GM18508 (cell line): Measurements from ENCODE around the gene LURAP1L.

ENCODE experiments used
- ATAC-seq: cut with Tn5 transposase; IDR thresholded peaks from one replicate; pipeline ENCODE4 v1.9.1; 2021; ENCODE audit warnings: moderate number of reproducible peaks; ENCODE audit not compliant: insufficient read depth, unreplicated experiment

LURAP1L gene

DNA sequence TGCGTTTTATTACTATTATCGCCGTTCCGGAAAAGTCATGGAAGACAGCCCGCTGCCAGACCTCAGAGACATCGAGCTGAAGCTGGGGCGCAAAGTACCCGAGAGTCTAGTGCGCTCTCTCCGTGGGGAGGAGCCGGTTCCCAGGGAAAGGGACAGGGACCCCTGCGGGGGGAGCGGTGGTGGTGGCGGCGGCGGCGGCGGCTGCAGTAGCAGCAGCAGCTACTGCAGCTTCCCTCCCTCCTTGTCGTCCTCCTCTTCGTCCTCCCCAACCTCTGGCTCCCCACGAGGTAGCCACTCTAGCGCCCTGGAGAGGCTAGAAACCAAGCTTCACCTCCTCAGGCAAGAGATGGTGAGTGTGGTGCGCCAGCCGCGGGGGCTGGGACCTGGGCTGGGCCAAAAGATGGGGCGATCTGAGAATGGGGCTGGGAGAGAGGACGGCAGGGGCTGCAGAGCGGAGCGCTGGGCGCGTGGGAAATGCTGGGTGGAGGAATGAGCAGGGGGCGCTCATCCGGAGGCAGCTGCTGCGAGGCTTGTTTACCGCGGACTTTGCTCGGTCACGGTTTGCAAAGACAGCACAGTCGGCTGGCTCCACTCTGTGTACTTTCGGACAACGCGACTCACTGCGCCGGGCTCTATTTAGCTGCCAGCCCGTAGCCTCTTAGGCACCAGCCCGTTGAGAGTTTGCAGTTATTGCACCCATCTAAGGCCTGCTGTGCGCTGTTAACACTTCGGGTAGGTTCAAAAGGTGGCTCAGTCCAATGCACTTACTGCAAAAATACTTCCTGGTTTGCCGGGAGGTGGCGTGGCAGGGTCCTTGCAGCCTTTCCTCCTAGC, 1.1 kb downstream of the LURAP1L start:
- ATAC-seq = peak; percentile 64

DNA sequence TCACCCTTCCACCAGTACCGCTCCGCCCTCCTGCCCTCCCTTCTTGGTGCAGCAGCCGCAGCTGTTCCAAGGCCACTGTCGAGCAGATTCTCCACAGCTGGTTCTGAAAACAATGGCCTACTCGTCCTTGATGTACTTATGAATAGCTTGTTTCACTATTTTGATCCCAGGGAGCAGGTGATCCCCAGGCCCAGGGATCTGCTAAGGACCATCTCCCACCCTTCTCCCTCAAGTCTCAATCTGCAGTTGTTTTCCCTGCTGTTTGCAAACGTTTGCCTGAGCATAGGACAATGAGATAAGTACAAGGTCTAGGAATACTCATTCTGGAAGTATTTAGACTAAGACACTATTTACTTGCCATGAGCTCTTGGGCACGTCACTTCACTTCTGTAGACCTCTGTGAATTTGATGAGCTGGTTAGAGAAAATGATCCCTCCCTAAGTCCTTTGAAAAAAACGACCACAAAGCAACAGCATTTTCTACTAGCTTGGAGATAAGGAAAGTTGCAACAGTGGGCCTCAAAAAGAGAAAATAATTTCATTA, 1.8 kb downstream of the LURAP1L start:
- ATAC-seq = no peak

DNA sequence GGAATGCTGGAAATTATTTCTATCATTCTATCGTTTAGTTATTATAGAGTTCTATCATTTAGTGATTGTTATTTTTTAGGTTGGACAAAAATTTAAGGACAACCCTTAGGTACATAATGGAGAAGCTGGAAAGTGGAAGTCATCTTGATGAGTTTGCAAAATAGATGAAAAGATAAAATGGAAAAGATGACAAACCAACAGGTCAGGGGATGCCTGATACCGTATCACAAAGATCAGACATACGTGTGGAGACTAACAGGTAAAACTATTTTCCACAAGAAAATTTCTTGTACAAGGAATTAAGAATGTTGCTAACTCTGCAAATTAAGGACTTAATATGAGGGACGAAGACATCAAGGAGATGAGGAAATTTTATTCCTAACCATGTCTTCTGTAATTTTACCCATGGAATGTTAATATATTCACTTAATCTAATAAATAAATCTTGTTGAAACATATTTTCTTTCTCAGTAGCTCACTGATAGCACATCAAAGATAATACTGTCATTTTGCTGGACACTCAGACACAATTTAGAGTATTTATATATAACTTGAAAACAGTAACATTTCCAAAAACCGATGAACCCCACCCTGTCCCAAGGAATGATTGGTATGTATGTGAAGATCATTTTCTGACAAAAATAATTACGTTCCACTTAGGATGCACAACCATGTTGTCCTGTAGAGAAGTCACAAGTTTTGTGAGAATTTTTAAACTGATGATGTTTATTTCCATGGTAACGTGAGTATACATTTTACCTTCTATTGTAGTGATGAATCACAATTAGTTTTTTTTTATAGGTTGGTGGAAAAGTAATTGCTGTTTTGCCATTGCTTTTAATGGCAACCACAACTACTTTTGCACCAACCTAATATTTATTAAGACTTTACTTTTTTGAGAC, 2.6 kb downstream of the LURAP1L start:
- ATAC-seq = no peak

DNA sequence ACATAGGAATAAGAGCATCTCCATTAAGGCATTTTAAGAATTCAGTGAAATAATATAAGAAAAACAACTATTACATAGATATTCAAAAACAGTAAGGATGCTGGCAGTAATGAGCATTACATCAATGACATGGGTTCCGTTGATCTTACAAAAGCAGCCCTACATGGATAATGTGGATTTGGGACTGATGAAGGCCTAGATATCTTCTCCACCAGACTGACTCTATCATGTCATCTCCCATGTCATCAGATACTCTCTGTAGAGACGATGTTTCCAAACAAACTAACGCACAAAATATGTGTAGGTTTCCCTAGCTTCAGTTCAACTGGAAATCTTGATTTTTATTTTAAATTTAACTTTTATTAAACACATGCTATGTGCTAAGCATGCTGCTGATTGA, 3.6 kb downstream of the LURAP1L start:
- ATAC-seq = no peak

DNA sequence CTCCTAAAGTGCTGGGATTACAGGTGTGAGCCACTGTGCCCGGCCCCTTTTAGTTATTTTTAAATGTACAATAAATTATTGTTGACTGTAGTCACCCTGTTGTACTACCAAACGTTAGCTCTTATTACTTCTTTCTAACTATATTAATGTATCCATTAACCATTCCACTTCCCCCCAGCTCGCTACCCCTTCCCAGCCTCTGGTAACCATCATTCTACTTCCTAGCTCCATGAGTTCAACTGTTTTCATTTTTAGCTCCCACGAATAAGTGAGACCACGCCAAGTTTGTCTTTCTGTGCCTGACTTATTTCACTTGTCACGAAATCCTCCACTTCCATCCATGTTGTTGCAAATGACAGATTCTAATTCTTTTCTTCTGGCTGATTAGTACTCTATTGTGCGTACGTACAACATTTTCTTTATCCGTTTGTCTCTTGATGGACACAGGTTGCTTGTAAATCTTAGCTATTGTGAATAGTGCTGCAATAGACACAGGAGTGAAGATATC, 6.5 kb downstream of the LURAP1L start:
- no peak for ATAC-seq

DNA sequence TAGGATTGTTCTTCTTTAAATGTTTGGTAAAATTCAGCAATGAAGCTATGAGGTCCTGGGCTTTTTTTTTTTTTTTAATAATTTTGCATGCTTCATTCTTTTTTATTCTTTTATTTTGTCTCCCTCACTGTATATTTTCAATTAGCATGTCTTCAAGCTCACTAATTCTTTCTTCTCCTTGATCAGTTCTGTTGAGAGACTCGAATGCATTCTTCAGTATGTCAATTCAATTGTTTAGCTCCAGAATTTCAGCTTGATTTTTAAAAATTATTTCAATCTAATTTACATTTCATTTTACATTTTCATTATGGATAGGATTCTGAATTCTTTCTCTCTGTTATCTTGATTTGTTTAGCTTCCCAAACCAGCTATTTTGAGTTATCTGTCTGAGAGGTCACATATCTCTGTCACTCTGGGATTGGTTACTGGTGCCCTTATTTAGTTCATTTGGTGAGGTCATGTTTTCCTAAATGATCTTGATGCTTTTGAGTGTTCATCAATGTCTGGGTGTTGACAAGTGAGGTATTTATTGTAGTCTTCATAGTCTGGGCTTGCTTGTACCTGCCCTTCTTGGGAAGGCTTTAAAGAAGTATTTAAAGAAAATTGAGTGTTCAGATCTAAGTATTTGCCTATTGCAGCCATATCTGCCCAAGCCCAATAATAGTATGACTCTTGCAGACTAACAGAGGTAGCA, 9.1 kb downstream of the LURAP1L start:
- ATAC-seq = no peak

DNA sequence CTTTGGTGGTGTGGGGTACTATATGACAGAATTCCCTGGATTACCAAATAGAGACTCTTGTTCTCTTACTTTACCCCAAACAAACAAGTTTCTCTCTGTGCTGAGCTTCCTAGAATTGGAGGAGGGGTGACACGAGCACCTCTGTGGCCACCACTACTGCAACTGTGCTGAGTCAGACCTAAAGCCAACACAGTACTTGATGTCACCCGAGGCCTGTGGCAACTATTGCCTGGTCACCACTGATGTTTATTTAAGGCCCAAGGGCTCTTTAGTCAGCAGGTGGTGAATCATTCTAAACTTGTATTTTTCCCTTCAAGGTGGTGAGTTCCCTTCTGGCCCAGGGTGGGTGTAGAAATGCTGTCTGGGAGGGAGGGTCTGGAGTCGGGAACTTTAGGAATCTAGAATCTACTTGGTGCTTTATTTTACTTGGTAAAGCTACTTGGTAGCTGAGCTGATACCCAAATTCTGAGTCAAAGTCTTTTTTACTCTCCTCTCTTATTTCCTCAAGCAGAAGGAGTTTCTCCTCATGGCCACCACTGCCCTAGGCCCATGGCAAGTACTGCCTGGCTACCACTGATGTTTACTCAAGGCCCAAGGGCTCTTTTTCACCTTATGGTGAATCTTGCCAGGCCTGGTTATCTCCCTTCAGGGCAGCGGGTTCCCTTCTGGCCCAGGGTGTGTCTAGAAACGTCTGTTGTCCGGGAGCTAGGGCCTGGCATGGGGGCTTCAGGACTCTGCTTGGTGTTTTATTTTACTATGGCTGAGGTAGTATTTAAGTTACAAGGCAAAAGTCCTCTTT, 9.8 kb downstream of the LURAP1L start:
- peak; percentile 61 for ATAC-seq

DNA sequence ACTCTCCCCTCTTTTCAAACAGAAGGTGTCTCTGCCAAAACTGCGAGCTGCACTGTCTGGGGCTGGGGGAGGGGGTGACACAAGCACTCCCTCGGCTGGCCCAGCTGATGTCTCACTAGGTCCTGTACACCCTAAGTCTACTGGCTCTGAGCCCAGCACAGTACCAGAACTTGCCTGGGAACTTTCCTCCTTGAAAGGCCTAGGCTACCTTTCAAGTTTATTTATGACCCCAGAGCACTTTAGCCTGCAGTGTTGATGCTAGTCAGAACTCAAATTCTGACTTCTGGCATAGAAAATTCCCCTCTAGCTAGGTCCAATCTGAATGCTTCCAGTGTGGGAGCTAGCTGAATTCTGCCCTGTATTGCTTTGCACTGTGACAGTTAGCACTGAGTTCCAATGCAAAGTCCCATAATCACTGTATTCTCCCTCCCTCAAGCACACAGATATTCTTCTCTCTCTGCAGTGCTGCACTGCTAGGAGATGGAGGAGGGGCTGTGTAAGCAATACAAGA, 10.5 kb downstream of the LURAP1L start:
- no peak for ATAC-seq

DNA sequence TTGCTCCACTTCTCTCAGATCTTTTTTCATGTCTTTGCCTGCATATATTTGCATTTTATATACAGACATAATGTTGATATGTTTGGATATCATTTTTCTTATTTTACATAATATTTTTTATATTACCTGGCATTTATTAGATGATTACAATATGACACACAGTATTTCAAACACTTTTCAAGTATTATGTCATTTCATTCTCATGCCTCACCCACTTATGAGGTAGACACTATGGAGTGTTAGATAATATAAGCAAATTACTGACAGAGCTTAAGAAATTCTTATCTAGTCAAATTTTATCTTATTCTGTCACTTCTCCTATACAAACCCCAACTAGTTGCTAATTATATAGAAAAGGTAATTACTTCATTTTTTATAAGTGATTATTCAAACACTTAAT, 11.1 kb downstream of the LURAP1L start:
- ATAC-seq = no peak

DNA sequence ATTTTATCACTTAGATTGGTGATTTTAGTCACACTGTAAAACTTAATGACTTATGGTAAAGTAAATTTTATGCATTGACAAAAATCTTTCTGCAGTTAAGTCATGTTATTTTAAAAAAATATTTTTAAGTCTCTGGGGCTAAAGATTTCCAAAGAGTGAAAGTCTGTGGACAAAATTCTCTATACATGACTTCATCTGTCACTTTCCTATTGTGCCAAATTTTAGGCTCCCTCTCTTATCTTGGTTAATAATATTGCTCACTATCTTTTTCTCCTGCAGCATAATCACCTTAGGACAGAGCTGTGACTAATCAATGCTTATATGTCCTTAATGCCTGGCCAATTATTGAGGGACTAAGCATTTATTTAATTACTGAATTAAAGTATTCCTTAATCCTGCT, 15.2 kb downstream of the LURAP1L start:
- ATAC-seq = no peak

DNA sequence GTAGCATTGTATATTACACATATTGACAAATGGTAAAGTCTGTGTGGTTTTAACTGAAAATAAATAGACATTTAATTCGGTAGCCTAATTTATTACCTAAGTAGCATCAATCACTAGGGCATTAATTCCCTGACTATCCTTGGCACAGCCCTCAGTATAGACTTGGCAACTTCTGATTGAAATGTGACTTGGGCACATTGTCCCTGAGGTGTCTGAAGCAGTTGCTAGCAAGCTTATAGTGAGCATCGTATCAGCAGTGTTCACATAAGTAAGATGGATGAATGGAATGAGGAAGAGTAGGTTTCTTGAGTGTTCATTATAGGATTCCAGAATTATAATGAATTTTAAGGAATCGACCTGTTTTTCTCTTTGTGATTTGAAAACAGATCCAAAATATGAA, 16.1 kb downstream of the LURAP1L start:
- ATAC-seq = no peak

DNA sequence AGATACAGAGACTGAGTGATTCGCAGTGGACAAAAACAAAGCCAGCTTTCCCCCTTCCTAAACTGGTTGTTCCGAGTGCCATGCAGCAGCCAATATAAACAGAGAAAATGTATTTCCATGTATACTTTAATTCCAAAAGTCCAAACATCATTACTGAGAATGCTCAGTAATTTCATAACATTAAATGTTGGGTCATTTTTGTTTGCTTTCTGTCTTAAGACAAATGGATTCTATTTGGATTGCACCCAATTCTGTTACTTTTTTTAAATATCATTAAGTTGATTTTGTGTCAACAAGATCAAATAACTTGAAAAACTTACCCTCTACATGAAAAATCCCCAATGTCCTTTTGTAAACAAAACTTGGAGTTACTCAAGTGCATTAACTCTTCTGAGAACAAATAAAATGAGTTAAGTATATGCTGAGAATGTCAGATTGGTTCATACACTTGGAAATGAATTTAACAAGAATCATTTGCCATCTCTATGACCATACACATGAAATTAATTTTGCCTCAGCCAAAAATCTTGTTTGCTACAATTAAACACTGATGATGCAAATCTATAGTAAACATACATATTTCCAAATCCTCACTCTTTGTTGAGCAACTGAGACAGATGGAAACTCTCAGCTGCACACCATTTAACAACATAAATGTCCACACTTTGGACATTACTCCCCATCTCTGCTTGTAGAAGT, 19.4 kb downstream of the LURAP1L start:
- ATAC-seq = no peak

DNA sequence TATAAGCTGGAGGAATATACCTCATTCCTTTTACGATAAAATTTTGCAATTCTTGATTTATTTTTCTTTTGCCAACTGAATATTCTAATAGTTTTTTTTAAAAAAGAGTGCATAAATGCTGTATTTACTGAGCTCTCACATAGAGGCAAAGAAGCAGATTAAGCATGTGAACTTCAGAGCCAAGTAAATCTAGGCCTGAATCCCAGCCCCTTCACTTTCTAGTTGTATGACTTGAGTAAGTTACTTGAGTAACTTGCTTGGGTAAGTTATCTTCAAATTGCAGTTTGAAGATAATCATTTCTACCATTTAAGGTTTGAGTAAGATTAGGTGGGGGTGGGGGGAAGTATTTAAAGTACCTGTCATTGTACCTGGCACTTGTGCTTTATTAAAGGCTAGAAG, 21.8 kb downstream of the LURAP1L start:
- ATAC-seq = no peak

DNA sequence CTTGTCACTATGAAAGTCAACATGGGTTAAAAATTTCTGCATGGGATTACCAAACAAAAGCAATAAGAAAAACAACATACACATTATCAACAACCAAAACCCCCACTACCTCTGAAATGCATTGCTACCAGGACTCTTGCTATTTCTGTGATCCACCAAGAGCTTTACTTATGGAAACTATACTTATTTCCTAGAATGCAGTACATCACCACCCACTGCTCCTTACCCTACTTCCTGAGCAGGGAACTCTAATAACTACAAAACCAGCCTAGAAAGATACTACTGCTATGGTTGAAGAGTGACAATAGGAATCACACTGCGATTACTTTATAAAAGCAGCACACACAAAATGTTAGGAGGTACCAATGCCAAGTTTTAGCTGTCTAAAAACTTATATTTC, 22.2 kb downstream of the LURAP1L start:
- no peak for ATAC-seq

DNA sequence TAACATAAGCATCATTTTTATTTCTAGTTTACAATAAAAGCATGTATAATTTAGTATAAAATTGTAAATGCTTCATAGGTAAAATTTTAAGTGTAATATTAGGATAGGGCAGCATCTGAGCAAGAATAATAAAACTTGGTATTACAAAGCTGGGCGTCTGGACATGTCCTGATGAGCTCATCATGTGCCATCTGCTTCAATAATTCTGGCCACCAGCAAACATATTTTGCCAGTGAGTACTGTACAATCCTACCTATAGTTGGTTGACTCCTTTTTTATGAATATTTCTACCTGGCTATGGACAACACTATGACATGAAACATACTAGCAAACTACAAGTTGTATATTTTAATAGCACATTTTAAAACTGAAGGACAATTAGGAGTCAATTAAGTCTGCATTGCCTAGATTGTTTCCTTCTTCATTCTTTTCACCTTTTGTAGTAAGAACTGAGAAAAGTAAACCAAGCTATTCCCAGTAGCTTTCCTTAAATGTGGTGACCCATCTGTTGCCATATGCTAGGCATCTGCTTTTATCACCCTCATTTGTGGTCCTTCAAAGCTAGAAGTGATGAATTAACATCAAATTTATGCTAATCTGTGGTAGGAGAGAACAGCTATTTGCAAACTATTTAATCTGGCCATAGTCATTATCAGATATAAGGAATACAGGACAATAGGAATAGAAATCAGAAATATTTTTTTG, 23.4 kb downstream of the LURAP1L start:
- ATAC-seq = no peak

DNA sequence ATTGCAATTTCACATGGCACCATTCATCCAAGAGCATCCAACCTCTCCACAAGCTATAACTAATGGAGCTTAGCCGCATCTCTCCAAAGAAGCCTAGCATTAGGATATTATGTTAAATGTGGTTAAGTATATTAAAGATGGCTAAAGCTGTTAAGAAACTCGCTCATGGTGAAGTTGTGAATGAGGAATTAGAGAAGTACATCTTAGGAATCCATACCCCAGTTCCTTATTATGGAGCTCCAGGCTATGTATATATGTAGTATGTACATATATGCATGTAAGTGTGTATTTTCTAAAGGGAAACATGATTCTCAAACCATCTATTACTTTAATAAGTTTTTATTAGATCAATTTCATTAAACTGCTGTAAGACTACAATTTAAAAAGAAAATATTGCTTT, 26.4 kb downstream of the LURAP1L start:
- no peak for ATAC-seq

DNA sequence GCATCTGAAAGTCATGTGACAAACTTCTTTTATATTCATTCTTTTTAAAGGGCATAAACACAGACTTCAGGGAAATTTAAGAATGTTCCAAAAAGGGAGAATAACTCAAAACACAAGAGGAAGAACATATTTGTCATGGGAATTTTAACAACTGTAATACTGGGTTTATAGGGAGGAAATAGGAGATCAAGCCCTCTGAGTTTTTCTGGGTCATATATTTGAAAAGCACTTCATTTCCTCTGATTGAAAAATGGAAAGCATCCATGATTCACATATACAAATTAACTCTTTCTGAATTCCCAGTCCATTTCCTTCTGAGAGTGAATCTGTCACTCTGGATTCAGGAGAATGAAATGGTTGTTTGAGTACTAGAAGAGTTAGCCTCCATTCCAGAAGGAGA, 26.8 kb downstream of the LURAP1L start:
- no peak for ATAC-seq

DNA sequence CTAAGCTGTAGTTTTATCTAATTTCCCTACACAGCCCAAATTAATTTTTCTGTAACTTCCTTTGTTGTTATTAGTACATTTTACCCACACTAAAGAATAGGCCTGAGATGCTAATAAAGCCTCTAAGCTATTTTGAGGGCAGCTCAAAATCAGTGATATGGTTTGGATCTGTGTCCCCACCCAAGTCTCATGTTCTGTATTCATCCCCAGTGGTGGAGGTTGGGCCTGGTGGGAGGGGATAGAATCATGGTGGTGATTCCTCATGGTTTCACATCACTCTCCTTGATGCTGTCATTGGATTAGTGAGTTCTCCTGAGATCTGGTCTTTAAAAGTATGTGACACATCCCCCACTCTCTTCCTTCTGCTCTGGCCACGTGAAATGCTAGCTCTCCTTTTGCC, 27.3 kb downstream of the LURAP1L start:
- ATAC-seq = no peak
